AML-193 (cell line): Measurements from ENCODE around the gene OTUD5.
"Not testable (repeated sequence)": the region's sequence is repeated elsewhere in the genome, so short reads cannot be mapped to it uniquely, and the experiment has no call there.

Experiments
- DNase-seq, 2 experiments: peaks; one replicate each; lab custom pipeline; 2025; lab: John Stamatoyannopoulos, UW

The OTUD5 gene

GRCh38 chrX:48890296-48890925 is 67.0 kb downstream of the OTUD5 start:
- no peak for DNase-seq

GRCh38 chrX:48886586-48886985 is 70.8 kb downstream of the OTUD5 start:
- DNase-seq = not testable (repeated sequence)

GRCh38 chrX:48883729-48884128 is 73.7 kb downstream of the OTUD5 start:
- no peak for DNase-seq

DNA sequence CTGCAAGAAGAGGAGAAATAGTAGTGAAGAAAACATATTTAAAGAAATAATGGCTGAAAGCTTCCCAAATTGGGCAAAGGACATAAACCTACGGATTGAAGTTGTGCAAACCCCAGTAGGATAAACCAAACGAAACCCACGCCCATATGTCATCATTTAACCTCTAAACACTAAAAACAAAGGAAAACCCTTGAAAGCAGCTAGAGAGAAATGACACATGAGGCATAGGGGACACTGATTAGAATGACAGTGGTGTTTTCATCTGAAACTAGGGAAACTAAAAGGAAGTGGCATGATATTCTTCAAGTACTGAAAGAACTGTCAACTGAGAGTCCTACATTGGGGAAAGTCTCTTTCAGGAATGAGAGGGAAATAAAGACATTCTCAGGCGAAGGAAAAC is 80.5 kb downstream of the OTUD5 start:
- DNase-seq = not testable (repeated sequence)
